ENCODE results near the gene EDN1. TPM values are rescaled to one million over a fixed set of nuclear protein-coding genes. Genes with fewer than 3 reads are reported as not detected.

The EDN1 gene
- total and polyA plus RNA-seq, 2 of the 13 experiments (the other 11 are each of a cell fraction or from before 2014, with no cell fraction given): 0.15 to 1.2 TPM

DNA sequence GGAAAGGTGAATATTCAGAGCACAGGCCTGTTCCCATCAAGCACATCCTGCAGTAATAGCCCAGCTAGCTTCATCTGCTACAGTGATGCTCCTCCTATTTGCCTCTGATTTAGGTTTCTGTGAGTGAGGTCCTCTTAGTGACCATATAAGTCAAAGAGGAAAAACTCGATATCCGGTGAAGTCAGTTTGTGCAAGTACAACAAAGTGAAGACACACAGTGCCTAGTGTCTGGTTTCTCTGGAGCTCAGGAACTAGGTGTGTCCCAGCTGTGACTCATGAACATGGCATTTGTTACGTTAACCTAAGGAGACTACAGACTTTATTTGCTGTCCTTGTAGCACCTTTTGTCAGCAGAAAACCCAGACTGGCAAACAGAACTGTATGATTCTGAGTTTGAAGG, 33.9 kb downstream of the EDN1 start (continued):
- TF ChIP-seq ZNF609 (CRISPR knock-in tag; IDR thresholded peaks at IDR 0.05; ENCODE audit: borderline replicate concordance): peak; percentile 23; the same call in 1 of the 2 replicates
- TF ChIP-seq KDM6A (CRISPR knock-in tag; IDR thresholded peaks at IDR 0.05; ENCODE audit: low read depth): no peak
- TF ChIP-seq SPEN (CRISPR knock-in tag; IDR thresholded peaks at IDR 0.05; ENCODE audit: low read depth): no peak
- 0 out of 2 replicates have a peak, but pooled peaks have one; percentile 22 for TF ChIP-seq ZNF580 (CRISPR knock-in tag; IDR thresholded peaks at IDR 0.05; ENCODE audit: borderline replicate concordance, low read depth)
- no peak for TF ChIP-seq THYN1 (CRISPR knock-in tag; IDR thresholded peaks at IDR 0.05; ENCODE audit: borderline replicate concordance, low read depth)
- no peak for TF ChIP-seq ZNF589 (CRISPR knock-in tag; conservative IDR thresholded peaks at IDR 0.05)
- TF ChIP-seq ZNF792 (CRISPR knock-in tag; IDR thresholded peaks at IDR 0.05): no peak
- TF ChIP-seq, protein P1, sequence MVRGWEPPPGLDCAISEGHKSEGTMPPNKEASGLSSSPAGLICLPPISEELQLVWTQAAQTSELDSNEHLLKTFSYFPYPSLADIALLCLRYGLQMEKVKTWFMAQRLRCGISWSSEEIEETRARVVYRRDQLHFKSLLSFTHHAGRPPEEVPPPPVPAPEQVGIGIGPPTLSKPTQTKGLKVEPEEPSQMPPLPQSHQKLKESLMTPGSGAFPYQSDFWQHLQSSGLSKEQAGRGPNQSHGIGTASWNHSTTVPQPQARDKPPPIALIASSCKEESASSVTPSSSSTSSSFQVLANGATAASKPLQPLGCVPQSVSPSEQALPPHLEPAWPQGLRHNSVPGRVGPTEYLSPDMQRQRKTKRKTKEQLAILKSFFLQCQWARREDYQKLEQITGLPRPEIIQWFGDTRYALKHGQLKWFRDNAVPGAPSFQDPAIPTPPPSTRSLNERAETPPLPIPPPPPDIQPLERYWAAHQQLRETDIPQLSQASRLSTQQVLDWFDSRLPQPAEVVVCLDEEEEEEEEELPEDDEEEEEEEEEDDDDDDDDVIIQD (CRISPR knock-in tag; IDR thresholded peaks at IDR 0.05; ENCODE audit: low read depth): peak; percentile 86
- TF ChIP-seq ATF7-NPFF (CRISPR knock-in tag; IDR thresholded peaks at IDR 0.05; ENCODE audit: low read depth): no peak
- TF ChIP-seq GMEB2 (CRISPR knock-in tag; IDR thresholded peaks at IDR 0.05; ENCODE audit: low read depth): no peak
- TF ChIP-seq DPF2 (CRISPR knock-in tag; IDR thresholded peaks at IDR 0.05; ENCODE audit: borderline replicate concordance, low read depth): peak; percentile 28; the same call in 1 of the 2 replicates
- no peak for TF ChIP-seq DBP (CRISPR knock-in tag; IDR thresholded peaks at IDR 0.05; ENCODE audit: not compliant biosample characterization)
- no peak for TF ChIP-seq KLF9 (CRISPR knock-in tag; IDR thresholded peaks at IDR 0.05; ENCODE audit: low read depth)
- TF ChIP-seq SRSF9 (IDR thresholded peaks at IDR 0.05; ENCODE audit: borderline replicate concordance, insufficient read depth, low read depth, low read length, poor library complexity, severe bottlenecking): no peak
- TF ChIP-seq ZSCAN20 (CRISPR knock-in tag; IDR thresholded peaks at IDR 0.05; ENCODE audit: borderline replicate concordance): no peak
- TF ChIP-seq ZNF660 (CRISPR knock-in tag; IDR thresholded peaks at IDR 0.05; ENCODE audit: borderline replicate concordance, low read depth): no peak
- no peak for TF ChIP-seq TMF1 (CRISPR knock-in tag; IDR thresholded peaks at IDR 0.05; ENCODE audit: low read depth)
- no peak for TF ChIP-seq XRCC5 (optimal IDR thresholded peaks at IDR 0.05; ENCODE audit: low read length)
- no peak for TF ChIP-seq KLF13 (CRISPR knock-in tag; IDR thresholded peaks at IDR 0.05)
- peak; percentile 83 for TF ChIP-seq SIX4 (CRISPR knock-in tag; IDR thresholded peaks at IDR 0.05)
